Measurements from ENCODE around the gene HAND2.

Gene HAND2

DNA sequence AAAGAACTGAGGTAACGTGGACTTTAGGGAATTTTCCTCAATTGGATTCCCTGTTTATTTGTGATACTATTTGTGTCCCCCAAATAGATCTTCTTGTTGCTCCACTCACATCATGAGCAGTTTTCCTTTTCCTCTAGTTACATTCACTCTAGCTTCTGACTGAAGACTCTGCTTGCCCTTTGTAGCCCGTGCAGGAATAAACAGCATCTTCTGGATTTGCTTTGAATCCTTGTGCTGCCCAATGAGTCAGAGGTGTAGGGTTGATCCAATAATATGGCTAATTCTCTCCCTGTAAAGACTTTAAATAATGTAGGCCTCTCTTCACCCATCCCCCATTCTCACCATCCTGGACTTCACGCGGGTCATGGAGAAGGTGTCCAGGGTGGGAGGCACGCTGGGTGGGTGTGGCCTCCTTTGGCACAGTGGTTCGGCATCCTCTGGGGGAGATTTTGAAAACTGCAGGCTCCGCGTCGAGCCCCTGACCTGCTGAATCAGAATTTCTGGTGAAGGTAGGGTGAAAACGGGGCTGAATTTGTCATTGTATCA, 9.0 kb downstream of the HAND2 start:
- DNase-seq (ENCODE audit: low read depth) = no peak

DNA sequence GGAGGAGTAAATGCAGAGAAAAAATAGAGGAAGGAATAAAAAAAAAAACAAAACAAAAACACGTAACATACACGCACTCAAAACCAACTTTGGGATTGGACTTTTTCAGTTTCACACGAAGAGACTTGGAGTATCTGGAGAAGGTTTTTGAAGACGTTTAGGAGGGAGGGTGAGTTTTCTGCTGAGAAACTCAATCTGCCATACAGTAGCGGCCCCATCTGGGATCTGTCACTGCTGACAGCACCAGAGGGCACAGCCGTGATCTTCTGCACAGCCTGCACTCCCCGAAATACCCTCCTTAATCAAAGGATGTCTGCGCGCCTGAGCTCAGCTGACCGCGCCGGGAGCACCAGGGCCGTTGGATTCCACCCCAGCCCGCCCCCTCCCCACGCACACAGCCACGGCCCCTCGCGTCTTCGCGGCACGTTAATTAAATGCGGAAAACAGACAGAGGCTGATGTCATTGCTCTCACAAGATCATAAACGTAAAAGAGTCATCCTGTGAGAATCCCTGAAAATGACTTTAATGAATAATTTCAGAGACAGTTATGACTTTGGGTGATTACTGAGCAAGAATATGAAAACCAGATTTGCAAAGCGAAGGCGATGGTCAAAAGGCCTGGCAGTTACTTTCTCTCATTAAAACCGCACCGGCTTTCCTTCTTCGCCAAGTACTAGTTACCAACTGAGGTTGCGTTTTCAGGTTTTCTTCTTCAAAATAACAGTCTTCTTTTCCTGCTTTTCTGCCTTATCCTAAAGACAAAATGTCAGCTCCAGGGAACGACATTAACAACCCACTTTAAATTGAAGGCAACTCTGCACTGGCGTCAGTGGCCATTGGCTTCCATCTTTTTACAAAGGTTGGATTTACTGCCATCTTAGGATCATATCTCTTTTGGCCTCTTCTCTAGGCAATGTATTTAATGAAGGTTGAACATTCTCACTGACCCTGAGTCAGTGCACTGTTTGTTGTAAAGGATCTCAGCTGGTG, 10.6 kb downstream of the HAND2 start:
- no peak for DNase-seq (ENCODE audit: low read depth)

DNA sequence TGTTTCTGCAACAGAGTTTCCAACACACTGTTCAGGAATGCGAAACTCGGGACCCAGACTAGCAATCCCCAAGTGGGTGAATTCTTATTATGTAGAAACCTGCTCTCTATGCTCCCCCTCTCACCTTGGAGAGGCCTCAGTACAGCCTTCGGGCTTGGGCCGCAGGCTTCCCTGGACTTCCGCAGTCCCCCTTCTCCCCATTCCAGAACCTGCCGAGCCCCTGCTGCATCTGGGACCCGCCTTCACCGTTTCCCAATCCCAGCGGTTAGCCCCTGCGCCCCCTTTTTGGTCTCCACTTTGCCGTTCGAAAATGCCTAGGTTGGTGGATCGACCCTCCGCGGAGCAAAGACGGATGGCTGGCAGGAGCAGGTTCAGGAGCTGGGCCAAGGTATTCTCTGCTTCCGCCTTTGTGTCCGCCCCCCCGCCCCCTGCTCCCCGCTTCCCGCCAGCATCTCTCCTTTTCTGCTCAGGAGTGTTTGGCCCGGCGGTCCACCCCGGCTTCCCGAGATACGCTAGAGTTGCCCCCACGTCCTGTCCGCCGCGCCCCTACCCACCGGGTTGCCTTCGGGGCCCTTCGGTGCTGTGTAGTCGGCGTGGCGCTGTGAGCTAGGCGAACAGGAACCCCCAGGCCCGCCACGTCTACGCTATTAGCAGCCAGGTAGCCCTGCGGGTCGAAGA, 11.5 kb downstream of the HAND2 start:
- no peak for DNase-seq (ENCODE audit: low read depth)

DNA sequence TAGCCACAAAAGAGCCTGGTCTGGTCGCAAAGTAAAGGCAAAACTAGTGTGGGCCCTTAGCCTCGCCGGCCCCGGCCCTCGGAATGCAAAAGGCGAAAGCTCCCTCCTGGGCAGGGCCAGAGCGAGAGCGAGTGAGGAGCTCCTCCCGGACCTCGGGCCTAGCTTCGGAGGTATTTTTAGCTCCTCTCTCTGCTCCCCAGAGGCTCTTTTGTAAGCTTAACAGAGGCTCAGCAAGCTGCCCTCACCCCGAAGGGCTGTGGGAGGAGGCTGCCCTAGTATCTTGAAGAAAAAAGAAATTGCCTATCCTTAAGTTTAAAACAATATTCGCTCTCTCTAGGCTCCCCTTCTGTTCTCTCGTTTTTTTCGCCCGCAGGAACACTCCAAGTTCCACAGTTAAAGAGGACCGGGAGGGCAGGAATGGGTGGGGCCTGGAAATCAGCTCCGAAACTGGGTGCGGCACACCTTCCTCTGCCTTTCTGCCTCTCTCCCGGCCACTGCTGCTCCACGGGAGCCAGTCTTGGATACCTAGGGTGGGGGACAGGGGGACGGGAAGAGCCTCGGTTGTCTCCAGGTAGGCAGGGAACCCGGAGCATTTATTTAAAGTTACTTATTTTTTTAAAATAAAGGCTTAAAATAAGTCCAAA, 12.1 kb downstream of the HAND2 start:
- no peak for DNase-seq (ENCODE audit: low read depth)

DNA sequence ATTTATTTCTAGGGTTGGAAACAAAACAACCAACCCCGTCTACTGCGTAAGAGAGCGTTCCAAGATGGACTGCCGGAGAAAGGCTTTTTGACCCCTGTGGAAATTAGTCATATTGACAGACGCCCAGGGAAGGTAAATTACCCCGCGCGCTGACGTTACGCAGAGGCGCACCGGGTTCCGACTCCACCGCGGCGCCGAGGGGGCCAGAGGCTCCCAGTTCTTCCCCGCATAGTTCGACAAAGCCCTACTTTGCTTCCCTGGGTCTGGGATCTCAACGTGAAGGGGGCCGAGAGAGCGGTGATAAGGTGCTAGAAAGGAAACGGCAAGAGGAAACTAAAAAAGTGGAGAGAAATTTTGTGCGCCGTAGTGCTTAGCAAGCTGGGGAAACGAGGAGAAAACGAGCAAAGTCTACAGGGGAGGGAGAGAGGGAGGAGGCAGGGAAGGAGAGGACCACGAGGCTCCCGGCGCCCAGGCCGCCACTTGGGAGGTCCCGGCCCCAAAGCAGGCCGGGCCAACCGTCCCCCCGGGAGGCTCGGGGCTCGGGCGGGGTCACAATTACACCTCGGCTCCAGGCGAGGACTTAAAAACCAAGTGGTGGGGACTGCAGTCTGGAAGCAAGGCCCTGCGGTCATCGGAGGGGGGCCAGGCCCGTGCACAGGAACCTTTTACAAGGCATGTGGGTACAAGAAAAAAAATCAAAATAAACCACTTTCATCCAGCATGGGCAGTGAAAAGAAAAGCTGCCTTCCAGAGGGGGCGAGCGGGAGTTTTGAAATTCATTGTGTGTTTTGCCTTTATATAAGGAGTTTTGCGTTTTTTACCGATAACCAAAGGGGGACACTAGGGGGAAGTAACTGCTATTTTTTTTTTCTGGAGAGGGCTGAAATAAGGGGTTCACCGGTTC, 13.2 kb downstream of the HAND2 start:
- no peak for DNase-seq (ENCODE audit: low read depth)

DNA sequence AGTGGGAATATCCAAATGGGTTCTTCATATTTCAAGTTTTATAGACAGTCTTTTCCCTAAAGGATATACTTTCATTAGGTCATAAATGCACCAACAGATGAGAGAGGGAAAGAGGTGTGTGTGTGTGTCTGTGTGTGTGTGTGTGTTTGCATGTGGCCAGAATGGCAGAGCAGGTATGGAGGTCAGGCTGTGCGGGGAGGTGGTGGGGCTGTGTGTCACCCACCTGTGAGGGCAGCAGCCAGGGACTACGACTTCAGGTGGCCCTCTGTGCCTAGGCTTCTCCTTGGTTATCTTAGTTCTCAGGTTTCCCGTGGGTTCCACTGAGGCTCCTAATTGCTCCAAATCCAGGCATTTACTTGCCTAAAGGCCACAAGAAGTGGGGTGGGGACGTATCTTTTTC, 14.6 kb downstream of the HAND2 start:
- DNase-seq (ENCODE audit: low read depth) = no peak

DNA sequence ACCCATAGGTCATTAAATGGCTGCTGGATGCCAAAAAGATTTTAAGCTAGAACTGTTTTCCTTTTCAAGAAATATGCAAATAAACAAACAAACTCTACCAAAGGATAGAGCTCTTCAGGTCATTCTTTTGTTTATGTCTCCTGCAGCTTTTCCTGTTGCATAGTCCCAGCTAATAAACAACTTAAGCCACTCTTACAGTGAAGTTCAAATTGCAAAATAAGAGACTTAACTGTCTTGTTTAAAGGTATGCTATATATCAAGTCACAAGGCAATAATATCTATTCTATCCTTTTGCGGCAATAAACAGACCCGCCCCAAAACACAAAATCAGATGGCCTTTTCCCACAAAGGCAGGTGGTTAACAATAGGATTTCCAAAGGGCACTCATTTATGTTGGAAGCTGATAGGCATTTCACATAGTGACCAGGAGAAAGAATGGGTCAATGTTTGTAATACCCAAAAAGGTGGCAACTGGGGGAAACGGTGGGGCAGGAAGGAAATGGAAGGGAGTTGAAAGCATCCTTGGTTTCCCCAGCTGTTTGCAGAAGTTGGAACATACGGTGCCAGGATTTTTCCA, 15.3 kb downstream of the HAND2 start:
- no peak for DNase-seq (ENCODE audit: low read depth)

DNA sequence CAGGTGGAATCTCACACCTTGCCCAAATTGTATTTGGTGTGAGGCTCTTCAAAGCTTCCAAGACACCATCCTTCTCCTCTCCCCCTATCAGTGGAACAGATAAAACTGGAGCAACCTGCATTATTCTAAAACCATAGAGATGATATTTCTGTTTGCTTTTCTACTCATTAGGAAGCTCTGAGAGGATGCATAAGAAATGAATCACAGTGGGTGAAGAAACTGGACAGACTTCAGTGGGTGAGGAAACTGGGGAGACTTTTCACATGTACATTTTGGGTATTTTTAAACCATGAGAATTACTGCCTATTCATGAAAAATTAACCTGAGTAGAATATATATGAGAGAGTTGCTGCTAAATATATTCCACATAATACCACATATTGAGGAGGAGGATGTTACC, 16.4 kb downstream of the HAND2 start:
- no peak for DNase-seq (ENCODE audit: low read depth)

DNA sequence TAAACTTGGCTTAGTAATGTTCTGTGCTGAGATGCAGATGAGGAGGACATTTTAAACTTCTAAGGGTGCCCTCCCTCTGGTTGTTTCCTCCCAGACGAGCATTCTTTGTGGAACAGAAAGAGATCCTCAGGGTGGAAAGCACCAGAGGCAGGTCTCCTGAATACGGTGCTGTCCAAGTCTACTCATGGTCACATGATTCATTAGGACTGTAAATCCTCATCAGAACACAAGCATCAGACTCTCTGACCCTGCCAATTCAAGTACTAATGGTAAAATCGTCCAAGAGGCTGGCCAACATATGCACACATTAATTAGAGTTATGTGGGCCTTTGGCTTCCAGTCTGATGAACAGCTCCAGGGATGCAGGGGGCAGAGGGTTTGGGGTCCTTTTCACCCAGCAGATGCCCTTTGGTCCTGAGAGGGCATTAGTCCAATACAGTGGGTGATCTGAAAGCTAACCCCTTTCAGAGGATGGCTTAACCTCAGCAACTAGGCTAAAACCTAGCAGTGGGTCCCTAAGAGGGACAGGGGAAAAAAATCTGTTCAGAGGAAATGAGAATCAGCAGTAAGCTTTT, 18.2 kb downstream of the HAND2 start:
- no peak for DNase-seq (ENCODE audit: low read depth)

DNA sequence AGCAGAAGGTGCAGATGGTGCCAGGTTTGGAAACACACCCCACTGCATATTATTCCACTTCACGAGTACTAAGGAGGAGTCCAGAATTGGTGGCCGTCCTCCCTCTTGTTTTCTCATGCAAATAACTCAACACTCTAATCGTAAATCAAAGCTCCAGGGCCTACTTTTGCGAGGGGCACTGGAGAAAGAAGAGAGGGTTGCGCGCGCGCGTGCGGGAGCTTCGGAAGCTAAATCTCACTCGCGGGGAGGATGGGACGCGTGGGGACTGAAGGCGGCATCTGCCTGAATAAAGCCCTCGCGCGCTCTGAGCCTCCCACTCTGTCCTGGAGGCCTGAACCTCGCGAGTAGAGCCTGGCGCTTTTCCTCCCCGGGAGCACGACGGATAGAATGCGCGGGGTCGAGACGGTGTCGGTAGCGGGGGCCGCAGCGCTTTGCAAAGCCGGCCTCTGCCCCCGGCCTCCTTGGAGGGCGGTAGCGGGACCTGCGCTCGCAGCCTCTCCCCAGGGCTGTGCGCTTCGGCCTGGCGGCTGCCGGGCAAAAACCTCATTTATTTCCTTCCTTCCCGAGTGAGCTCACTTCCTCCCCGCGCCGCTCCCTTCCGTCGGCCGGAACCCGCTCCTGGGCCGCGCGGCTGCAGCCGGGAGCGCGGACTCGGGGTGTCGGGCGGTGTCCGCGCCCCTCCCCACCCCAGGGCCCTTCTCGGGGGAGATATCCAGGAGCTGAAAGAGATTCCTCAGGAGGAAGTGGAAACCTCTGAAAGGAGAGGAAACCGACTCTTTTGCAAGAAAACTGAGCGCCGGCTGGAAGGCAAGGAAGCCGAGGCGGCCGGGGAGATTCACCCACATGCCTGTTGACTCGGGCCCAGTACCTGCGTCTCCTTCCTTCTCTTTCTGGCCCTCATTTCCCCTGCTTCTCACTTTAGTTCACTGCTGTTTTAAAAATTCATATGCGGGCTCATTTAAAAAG, 20.7 kb downstream of the HAND2 start:
- no peak for DNase-seq (ENCODE audit: low read depth)

DNA sequence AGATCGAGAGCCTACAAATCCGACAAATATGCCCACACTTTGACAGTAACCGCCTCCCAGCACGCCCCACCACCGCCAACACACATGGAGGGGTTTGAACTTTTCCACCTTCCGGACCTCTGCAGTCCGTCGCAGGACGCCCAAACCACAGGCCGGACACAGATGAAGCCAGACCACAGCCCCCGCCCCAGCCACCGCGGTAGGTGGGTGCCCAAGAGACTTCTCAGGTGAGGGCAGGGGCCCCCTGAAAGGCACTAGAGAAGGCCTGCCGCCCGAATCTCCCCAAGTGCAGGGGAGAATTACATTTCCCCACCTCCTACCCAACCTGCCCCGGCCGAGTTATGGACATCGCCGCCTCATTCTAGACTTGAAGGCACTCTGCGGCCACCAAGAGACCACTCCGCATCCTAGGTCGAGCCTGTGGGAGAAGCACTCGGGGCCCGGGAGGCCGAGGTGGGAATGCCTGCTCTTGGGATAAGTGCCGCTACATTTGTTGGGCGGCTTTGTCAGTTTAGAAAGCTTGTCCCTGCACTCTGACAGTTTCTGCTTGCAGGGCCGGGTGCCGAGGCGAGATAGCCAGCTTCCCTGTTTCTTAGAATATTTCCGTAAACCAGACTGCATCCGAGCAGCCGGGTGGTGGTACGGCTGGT, 21.5 kb downstream of the HAND2 start:
- DNase-seq (ENCODE audit: low read depth) = no peak

DNA sequence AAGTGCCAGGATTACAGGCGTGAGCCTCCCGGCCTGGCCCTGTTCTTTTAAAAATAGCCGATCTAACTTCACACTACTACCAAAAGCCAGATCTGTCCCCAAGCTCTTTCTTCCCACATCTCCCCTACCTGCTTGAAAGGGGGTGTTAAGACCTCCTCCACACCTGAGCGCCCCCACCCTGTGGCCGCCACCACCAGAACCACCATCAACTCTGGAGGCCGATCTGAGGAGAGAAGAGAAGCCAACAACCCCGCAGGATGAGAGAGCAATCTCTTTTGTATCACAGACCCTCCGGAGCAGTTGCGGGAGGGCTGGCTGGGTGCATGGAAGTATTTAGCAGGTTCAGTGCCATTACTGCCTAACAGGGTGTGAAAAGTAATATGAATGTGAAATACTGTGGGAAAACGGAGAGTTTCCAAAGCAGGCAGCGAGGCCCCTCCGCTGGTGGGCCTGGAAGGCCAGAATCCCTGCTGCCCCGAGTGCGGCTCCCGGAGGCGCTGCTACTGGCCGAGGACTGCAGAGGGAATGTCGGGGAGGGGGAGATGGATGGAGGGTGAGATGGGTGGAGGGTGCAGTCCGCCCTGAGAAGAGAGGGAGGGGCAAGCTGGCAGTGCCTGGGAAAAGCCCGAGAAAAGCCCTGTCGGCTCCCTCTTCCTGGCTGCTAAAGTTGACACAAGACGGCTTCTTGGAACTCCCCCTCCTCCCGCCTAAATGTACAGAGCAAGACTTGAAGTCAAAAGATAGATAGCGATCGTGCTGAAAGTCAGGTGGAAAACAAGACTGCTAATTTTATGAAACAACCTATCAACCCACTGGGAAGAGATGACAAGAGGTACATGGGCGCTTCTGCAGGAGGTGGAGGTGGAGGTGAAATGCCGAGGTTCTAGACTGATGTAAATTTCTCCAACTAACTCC, 22.3 kb downstream of the HAND2 start:
- DNase-seq (ENCODE audit: low read depth) = no peak

DNA sequence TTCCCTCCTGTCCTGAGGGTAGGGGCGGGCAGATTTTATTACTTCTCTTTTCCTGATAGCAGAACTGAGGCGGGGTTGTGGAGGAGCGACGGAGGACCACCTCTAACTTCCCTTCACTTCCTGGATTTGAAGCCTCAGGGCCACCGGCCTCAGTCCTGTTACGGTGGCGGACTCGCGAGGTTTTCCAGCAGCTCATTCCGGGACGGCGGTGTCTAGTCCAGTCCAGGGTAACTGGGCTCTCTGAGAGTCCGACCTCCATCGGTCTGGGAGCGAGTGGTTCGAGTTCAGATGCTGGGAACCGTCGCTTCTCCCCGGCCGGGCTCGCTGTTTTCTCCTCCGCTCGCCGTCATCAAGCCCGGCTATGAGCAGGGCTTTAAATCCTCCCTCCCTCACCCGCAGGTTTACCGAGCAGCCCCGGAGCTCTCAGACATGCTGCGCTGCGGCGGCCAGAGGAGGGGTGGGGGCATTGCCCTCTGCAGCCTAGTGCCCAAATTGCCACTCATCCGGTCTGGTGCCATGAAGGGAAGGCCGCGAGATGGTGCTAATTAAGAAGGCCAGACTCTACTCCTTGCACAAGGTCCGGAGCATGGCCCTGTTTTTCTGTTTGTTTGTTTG, 23.3 kb downstream of the HAND2 start:
- no peak for DNase-seq (ENCODE audit: low read depth)

DNA sequence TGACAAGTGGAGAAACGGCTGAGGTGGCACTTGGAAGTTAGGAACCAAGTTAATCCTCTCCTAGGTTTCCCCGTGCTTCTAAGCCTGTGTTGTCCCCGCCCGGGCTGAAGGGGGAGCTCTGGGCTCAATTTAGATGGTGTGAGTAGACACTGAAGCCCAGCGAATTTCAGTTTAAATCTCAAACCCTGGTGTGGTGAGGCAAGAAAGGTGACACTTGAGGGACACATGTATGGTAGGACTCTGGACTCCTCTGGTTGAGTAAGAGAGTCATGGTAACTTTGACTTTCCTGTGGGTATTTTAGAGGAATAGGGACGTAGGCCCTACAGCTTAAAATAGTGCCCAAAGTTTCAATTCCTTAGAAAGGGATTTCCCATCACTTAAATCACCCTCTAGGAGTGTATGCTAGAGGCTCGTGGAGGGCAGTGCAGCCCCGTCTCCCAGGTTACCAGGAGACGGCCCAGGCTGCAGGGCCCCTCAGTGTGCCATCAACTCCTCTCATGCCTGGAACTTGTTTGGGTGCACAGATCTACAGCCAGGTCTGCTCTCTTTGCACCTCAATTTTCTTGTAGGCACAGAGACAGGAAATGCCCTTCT, 24.0 kb downstream of the HAND2 start:
- DNase-seq (ENCODE audit: low read depth) = no peak

DNA sequence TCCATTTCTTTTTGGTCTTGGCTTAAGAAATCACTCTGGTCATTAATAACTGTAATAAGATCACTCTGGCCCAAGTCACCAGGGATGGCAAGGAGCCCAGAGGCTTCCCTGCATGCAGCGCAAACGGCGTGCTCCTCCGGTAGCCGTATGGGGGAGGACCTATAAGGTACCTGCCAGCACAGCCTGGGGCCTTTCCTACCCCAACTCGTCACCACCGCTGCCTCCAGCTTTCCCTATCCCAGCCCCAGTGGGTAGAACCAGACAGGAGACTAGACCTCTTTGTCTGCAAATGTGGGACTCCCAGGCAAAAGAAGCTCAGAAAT, 25.9 kb downstream of the HAND2 start:
- DNase-seq (ENCODE audit: low read depth) = no peak

DNA sequence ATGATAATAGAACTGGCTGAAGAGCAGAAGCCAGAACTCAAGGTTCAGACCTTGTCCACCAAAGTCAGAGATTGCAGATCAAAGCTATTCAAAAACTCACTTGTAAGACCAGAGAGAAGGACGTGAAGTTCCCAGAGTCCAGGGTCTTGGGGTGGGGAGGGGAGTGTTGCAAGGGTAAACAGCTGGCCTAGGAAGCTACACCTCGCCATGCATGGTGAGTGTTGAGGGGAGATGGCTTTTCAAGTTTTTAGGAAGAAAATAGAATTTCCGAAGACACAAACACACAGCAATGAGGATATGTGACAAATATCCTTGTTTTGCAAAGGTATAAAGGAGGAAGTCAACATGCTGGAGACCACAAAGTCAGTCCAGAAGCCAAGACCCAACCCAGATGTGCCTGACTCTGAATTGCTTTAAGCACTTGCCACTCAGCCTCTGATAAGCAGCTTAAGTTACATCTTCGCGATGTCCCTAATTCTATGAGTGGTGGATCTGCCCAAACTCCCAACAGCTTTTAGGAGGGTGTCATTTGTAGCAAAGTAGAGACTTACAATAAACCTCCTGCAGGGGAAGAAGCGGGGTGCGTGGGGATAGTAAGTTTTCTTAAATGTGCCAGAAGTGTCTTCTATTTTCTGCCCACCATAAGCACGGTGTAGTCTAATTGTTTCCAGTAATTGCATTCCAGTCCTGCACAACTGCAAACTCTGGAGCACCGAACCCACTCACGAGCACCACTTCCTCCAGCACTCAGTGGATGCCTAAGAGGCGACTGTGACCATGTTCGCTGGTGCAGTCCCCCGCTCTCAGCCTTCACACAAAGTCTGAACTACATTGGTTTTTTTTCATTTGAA, 26.5 kb downstream of the HAND2 start:
- DNase-seq (ENCODE audit: low read depth) = no peak

Data from activated T-helper 9 cell treated with anti-CD3 and anti-CD28 coated beads, Interleukin-2, amount 50 U/mL, for 16 hours (primary cell).